Endothelial cell of umbilical vein (primary cell): ENCODE data around the gene AKAP6. TPM values are rescaled to one million over a fixed set of nuclear protein-coding genes. Genes with fewer than 3 reads are reported as not detected.

Experiments used
- BruUV-seq: library from RNA; stranded (reverse); fragments of 400-500 nt; replicated peaks from 2 replicates; lab custom pipeline; 2021; lab: Mats Ljungman, UMichigan
- CTCF ChIA-PET: fragments of 300-600, 350-600 bp; sonication (Branson Sonifier 250); formaldehyde crosslinking; loops from one replicate; lab custom pipeline; 2021; ENCODE audit warnings: antibody characterized with exemption, inconsistent platforms; lab: Charles Lee
- POLR2A ChIA-PET: fragments of 300-600, 350-600 bp; sonication (Branson Sonifier 250); formaldehyde crosslinking; loops from one replicate; lab custom pipeline; 2021; ENCODE audit warnings: antibody characterized with exemption, inconsistent platforms; lab: Charles Lee
- DNase-seq: peaks from one replicate; pipeline ENCODE4 v3.0.0-alpha.2; 2011; ENCODE audit warnings: low read depth, low spot score
- FAIRE-seq: peaks from 2 replicates; lab custom pipeline; 2011; peaks lifted over from hg19 to GRCh38; lab: Jason Lieb, UNC
- H2AFZ ChIP-seq: 2 replicates; pipeline ENCODE4 v1.6.0; 2012; ENCODE audit warnings: low read depth, low read length, control low read depth, inconsistent platforms
- H3K27ac ChIP-seq: 2 replicates; pipeline ENCODE4 v1.5.1; 2011; ENCODE audit warnings: low read depth, mild to moderate bottlenecking, control low read depth, low read length, moderate library complexity; ENCODE audit not compliant: insufficient read depth
- H3K27me3 ChIP-seq, 2 experiments: 2 replicates each; pipeline versions ENCODE4 v1.6.0 to v1.6.1; 2011; ENCODE audit warnings: low read length in 2 of 2, mixed read lengths in 1 of 2; ENCODE audit not compliant: control insufficient read depth in 2 of 2, insufficient read depth in 2 of 2
- H3K36me3 ChIP-seq, 2 experiments: 2 replicates in 1 of 2; 3 replicates in 1 of 2; pipeline ENCODE4 v1.5.1; 2011; ENCODE audit warnings: low read length in 2 of 2, mild to moderate bottlenecking in 1 of 2, moderate library complexity in 1 of 2; ENCODE audit not compliant: control insufficient read depth in 2 of 2, insufficient read depth in 2 of 2; ENCODE audit errors: extremely low read depth in 1 of 2
- H3K4me1 ChIP-seq: 3 replicates; pipeline ENCODE4 v1.5.1; 2011; ENCODE audit warnings: mild to moderate bottlenecking, low read length; ENCODE audit not compliant: control insufficient read depth, insufficient read depth; ENCODE audit errors: extremely low read depth
- H3K4me2 ChIP-seq: 2 replicates; pipeline ENCODE4 v1.6.1; 2011; ENCODE audit warnings: low read length, control low read depth, mixed read lengths; ENCODE audit not compliant: insufficient read depth
- H3K4me3 ChIP-seq, 3 experiments: fragments of 200-600 bp in 1 of 3; sonication (generic), shearing (Covaris generic) in 1 of 3; replicated peaks in 1 of 3; 2 replicates each; pipeline ENCODE4 v1.5.1; 2011 to 2016; ENCODE audit warnings: control low read depth in 3 of 3, low read length in 3 of 3, mild to moderate bottlenecking in 2 of 3, inconsistent platforms in 1 of 3, low read depth in 1 of 3, moderate library complexity in 1 of 3; ENCODE audit not compliant: insufficient read depth in 1 of 3
- H3K79me2 ChIP-seq: 2 replicates; pipeline ENCODE4 v1.6.0; 2012; ENCODE audit warnings: low read length, inconsistent platforms; ENCODE audit not compliant: control insufficient read depth, insufficient read depth
- H3K9ac ChIP-seq: replicated peaks from 2 replicates; pipeline ENCODE3; 2011; ENCODE audit warnings: low read length, control low read depth; ENCODE audit not compliant: insufficient read depth; ENCODE audit errors: extremely low read depth
- H3K9me1 ChIP-seq: replicated peaks from 3 replicates; pipeline ENCODE4 v1.6.0; 2011; ENCODE audit warnings: mild to moderate bottlenecking, low read length; ENCODE audit not compliant: control insufficient read depth, insufficient read depth; ENCODE audit errors: extremely low read depth
- H3K9me3 ChIP-seq: replicated peaks from 2 replicates; pipeline ENCODE4 v1.5.1; 2012; ENCODE audit warnings: low read length, inconsistent platforms; ENCODE audit not compliant: control insufficient read depth, insufficient read depth
- H4K20me1 ChIP-seq: replicated peaks from 2 replicates; pipeline ENCODE3; 2011; ENCODE audit warnings: mild to moderate bottlenecking, low read length; ENCODE audit not compliant: control insufficient read depth, insufficient read depth; ENCODE audit errors: extremely low read depth
- EZH2 ChIP-seq: IDR thresholded peaks from 2 replicates; pipeline ENCODE4 v1.6.1; 2012; ENCODE audit warnings: borderline replicate concordance, low read depth, mild to moderate bottlenecking, moderate library complexity, low read length, inconsistent platforms; ENCODE audit not compliant: severe bottlenecking
- FOS ChIP-seq: IDR thresholded peaks from 2 replicates; pipeline ENCODE4 v1.6.1; 2011; ENCODE audit warnings: mild to moderate bottlenecking, low read length, moderate library complexity, borderline replicate concordance; ENCODE audit not compliant: insufficient read depth
- GATA2 ChIP-seq: IDR thresholded peaks from 2 replicates; pipeline ENCODE4 v1.7.0; 2011; ENCODE audit warnings: low read depth, mild to moderate bottlenecking, moderate library complexity, mixed read lengths, low read length; ENCODE audit not compliant: insufficient read length, insufficient read depth
- dilution Hi-C: fragments of 300-500 bp; cut with MboI; formaldehyde crosslinking; loops from one replicate; pipeline ENCODE4 v1.15.0; 2019; ENCODE audit warnings: low sequenced_read_pairs; ENCODE audit not compliant: extremely low pct_ligation_motif_present
- intact Hi-C: fragments of 100-400 bp; cut with micrococcal nuclease; formaldehyde crosslinking; loops from one replicate; pipeline ENCODE4 v1.10.0; 2022
- polyA plus RNA-seq, 4 experiments: library from polyadenylated mRNA; depleted of rRNA in 3 of 4; stranded (reverse) in 3 of 4; unstranded in 1 of 4; fragments of >200 nt; gene quantifications; 2 replicates each; pipeline versions ENCODE4 v1.2.1 to v1.2.3, GENCODE V29; 2011 to 2012; ENCODE audit warnings: missing spikeins in 1 of 4
- total RNA-seq: library from RNA; stranded (reverse); gene quantifications from 2 replicates; pipeline ENCODE4 v1.2.3, GENCODE V29; 2021
- TF ChIP-seq, protein P1 (sequence below), 2 donors: IDR thresholded peaks; 1 replicate in 1 of 2; 2 replicates in 1 of 2; pipeline ENCODE4 v1.5.1; 2011; ENCODE audit warnings: low read length in 2 of 2, mild to moderate bottlenecking in 2 of 2, moderate library complexity in 2 of 2, control low read depth in 1 of 2, inconsistent platforms in 1 of 2, low read depth in 1 of 2; ENCODE audit not compliant: insufficient read depth in 1 of 2; ENCODE audit errors: extremely low read depth in 1 of 2

The AKAP6 gene
- total and polyA plus RNA-seq, 2 donors (not counting 3 experiments of a cell fraction or from before 2014, with no cell fraction given) = 0.03 to 0.49 TPM

GRCh38 chr14:32427726-32428528, 98.8 kb downstream of the AKAP6 start:
- no peak overlapping the region for H3K9ac ChIP-seq
- no peaks in the 10 kb centered on the region for H3K79me2 ChIP-seq
- H3K4me2 ChIP-seq = no peak overlapping the region
- H3K9me1 ChIP-seq = no peaks in the 10 kb centered on the region
- H3K27me3 ChIP-seq = no peaks in the 10 kb centered on the region
- no peaks in the 10 kb centered on the region for H4K20me1 ChIP-seq
- TF ChIP-seq EZH2 (no peak), GATA2 (no peak), FOS (no peak)
- TF ChIP-seq, protein P1, sequence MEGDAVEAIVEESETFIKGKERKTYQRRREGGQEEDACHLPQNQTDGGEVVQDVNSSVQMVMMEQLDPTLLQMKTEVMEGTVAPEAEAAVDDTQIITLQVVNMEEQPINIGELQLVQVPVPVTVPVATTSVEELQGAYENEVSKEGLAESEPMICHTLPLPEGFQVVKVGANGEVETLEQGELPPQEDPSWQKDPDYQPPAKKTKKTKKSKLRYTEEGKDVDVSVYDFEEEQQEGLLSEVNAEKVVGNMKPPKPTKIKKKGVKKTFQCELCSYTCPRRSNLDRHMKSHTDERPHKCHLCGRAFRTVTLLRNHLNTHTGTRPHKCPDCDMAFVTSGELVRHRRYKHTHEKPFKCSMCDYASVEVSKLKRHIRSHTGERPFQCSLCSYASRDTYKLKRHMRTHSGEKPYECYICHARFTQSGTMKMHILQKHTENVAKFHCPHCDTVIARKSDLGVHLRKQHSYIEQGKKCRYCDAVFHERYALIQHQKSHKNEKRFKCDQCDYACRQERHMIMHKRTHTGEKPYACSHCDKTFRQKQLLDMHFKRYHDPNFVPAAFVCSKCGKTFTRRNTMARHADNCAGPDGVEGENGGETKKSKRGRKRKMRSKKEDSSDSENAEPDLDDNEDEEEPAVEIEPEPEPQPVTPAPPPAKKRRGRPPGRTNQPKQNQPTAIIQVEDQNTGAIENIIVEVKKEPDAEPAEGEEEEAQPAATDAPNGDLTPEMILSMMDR (IDR thresholded peaks at IDR 0.05; ENCODE audit: extremely low read depth in 1 of 2, insufficient read depth in 1 of 2, low read depth in 1 of 2, low read length in 2 of 2) = no peak
- ChIA-PET CTCF (interaction anchor here (0.7 to 1.8 kb wide), 4 partner anchors 9 to 42 kb away, joined by 3 to 5 read pairs (median 3); no protein-coding TSS in a partner anchor), POLR2A (no interaction called here)
- dilution Hi-C loops (no loop called here), intact Hi-C loops (no loop called here)
- H3K4me3 ChIP-seq = no peak overlapping the region
- H3K27ac ChIP-seq = no peak overlapping the region
- DNase-seq (no peak), FAIRE-seq (no peak)
- no TSS peak for BruUV-seq
- H3K4me1 ChIP-seq = peaks cover 7% of the 10 kb centered on the region
- H3K36me3 ChIP-seq = no peaks in the 10 kb centered on the region
- no peak overlapping the region for H2AFZ ChIP-seq
- H3K9me3 ChIP-seq = no peaks in the 10 kb centered on the region
